ENCODE measurements around the gene TMEM270. TPM values are rescaled to one million over a fixed set of nuclear protein-coding genes. Genes with fewer than 3 reads are reported as not detected.

TMEM270 gene
- total RNA-seq, 1 donor from 2014 or later, result not detected

DNA sequence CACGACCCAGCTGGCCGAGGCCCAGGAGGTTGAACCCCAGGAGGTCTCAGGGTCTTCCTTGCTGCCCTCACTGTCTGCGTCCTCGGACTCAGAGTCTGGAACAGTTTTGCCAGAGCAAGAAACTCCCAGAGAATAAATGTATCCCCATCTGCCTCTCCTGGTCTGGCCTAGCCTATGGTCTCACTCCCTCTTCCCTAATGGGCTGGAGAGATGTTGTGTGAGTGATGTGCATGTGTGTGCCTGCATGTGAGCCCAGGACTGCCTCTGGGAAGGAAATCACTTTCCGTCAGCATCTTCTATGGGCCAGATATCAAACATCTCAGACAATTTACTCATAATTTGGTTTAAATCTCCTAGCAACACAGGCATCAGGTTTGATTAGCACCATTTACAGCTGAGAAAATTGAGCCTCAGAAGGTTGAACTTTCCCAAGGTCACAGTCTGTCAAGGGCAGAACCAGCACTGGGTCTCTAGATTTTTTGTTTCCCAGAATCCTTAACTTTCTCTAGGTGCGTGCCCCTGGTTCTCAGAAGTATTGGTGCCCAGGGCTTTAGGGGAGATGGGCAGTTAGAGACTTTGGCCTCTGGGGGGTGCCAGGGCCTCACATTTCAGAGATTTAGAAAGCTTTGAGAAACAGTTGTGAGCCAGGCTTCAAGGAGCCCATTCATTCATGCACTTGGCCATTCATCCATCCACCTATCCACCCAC lies 4.9 kb downstream of the TMEM270 start:
- Histone ChIP-seq H3K9me3 (no peaks in the 10 kb centered on the region), H3K36me3 (no peaks in the 10 kb centered on the region), H3K27ac (no peak overlapping the region), H3K4me1 (peaks cover 21 to 28% of the 10 kb centered on the region in 2 donors), H3K27me3 (no peaks in the 10 kb centered on the region), H3K4me3 (no peak overlapping the region)
- intact Hi-C loops (cut with DNase I), result loop anchor here (1.0 to 5.0 kb wide), 2 partner anchors 337 to 536 kb away; no protein-coding TSS in a partner anchor
- DNase-seq (ENCODE audit: low spot score in 2 of 2), result no peak
- TF ChIP-seq, protein P1, sequence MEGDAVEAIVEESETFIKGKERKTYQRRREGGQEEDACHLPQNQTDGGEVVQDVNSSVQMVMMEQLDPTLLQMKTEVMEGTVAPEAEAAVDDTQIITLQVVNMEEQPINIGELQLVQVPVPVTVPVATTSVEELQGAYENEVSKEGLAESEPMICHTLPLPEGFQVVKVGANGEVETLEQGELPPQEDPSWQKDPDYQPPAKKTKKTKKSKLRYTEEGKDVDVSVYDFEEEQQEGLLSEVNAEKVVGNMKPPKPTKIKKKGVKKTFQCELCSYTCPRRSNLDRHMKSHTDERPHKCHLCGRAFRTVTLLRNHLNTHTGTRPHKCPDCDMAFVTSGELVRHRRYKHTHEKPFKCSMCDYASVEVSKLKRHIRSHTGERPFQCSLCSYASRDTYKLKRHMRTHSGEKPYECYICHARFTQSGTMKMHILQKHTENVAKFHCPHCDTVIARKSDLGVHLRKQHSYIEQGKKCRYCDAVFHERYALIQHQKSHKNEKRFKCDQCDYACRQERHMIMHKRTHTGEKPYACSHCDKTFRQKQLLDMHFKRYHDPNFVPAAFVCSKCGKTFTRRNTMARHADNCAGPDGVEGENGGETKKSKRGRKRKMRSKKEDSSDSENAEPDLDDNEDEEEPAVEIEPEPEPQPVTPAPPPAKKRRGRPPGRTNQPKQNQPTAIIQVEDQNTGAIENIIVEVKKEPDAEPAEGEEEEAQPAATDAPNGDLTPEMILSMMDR (IDR thresholded peaks at IDR 0.05), result peak; percentile 68 to 83 (median 81)

DNA sequence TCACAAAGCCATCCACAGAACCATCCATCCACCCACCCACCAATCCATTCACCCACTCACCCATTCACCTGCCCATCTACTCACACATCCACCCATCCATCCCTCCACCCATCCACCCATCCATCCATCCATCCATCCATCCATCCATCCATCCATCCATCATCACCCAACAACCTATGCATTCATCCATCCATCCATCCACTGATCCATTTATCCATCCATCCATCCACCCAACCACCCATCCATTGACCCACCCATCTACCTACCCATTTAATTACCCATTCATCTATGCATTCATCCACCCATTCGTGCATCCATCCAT lies 5.4 kb downstream of the TMEM270 start:
- H3K27me3 ChIP-seq, result no peaks in the 10 kb centered on the region
- no peak overlapping the region for H3K27ac ChIP-seq
- no peaks in the 10 kb centered on the region for H3K36me3 ChIP-seq
- peaks cover 22 to 34% of the 10 kb centered on the region in 2 donors for H3K4me1 ChIP-seq
- TF ChIP-seq, protein P1 (IDR thresholded peaks at IDR 0.05), result no peak
- no peak overlapping the region for H3K4me3 ChIP-seq
- no peak for DNase-seq (ENCODE audit: low spot score in 2 of 2)
- no peaks in the 10 kb centered on the region for H3K9me3 ChIP-seq
- intact Hi-C loops (cut with DNase I), result loop anchor here (1.0 to 5.0 kb wide), 2 partner anchors 337 to 536 kb away; no protein-coding TSS in a partner anchor

DNA sequence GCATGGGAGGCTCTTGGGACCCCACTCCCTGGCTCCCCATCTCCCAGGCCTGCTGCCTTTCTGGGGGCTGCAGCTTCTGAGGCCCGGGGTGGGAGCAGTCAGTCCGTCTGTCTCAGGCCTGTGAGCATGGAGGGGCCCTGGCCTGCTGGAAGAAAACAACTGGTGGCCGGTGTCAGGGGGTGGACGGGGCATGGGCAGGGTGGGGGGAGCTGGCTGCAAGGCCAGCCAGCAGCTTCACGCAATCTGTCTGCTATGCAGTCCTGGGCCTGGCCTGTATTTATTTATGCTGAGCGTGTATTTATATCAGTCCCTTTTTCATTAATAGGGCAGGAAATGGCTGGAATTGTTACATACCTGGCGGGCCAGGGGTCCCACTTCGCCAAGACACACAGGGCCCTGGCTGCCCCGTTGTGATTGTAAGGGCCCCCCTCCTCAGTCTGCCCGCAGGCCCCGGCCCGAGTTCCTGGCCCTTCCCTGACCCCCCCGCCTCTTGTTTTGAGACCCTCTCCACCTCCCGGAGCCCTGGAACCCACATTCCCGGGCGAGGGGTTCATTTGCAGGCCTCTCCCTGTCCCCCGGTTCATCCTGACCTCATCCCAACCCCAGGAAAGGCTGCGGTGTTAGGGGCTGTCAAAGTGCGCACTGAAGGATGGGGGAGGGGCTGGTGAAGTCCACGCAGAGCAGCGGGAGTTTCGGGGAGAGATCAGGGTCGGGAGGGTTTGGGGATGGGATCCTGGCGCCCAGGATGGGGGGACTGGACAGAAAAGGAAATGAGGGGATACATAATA lies 8.2 kb downstream of the TMEM270 start:
- H3K4me1 ChIP-seq, result peaks cover 28 to 52% of the 10 kb centered on the region in 2 donors
- H3K27ac ChIP-seq, result peak overlapping the region; percentile 93 to 97
- TF ChIP-seq, protein P1 (IDR thresholded peaks at IDR 0.05), result no peak
- intact Hi-C loops (cut with DNase I), result loop anchor here (1.0 to 5.0 kb wide), 4 partner anchors 23 to 533 kb away; no protein-coding TSS in a partner anchor
- H3K27me3 ChIP-seq, result no peaks in the 10 kb centered on the region
- no peaks in the 10 kb centered on the region for H3K36me3 ChIP-seq
- peak overlapping the region in 1 of 2 donors; percentile 8 for H3K4me3 ChIP-seq
- DNase-seq (ENCODE audit: low spot score in 2 of 2), result peak; percentile 47 to 87
- no peaks in the 10 kb centered on the region for H3K9me3 ChIP-seq

DNA sequence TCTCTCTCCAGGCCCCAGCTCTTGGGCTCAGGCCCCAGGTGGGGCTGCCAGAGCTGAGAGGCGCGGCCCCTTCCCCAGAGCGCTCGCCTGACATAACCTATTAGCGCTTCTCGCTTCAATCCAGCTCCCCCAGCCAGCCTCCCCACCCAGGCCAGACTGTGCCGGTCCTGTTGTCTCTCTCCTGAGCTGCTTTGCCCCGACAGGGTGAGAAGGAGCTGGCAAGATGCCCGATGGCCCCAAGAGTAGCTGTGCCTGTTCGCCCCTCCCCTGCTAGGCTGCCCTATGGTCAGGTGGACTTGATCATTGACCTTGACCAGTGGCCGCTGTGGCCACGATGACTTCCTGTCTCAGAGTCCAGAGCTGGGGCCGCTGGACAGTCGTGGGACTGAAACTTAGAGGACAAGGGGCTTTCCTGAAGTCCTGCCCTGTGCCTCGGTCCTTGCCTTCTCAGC lies 9.1 kb downstream of the TMEM270 start:
- peaks cover 28 to 52% of the 10 kb centered on the region in 2 donors for H3K4me1 ChIP-seq
- DNase-seq (ENCODE audit: low spot score in 2 of 2), result peak in 1 of 2 donors; percentile 82
- TF ChIP-seq, protein P1 (IDR thresholded peaks at IDR 0.05), result no peak
- peak overlapping the region; percentile 93 to 97 for H3K27ac ChIP-seq
- no peaks in the 10 kb centered on the region for H3K27me3 ChIP-seq
- H3K36me3 ChIP-seq, result no peaks in the 10 kb centered on the region
- intact Hi-C loops (cut with DNase I), result no loop called here
- peak overlapping the region in 1 of 2 donors; percentile 8 for H3K4me3 ChIP-seq
- H3K9me3 ChIP-seq, result no peaks in the 10 kb centered on the region

DNA sequence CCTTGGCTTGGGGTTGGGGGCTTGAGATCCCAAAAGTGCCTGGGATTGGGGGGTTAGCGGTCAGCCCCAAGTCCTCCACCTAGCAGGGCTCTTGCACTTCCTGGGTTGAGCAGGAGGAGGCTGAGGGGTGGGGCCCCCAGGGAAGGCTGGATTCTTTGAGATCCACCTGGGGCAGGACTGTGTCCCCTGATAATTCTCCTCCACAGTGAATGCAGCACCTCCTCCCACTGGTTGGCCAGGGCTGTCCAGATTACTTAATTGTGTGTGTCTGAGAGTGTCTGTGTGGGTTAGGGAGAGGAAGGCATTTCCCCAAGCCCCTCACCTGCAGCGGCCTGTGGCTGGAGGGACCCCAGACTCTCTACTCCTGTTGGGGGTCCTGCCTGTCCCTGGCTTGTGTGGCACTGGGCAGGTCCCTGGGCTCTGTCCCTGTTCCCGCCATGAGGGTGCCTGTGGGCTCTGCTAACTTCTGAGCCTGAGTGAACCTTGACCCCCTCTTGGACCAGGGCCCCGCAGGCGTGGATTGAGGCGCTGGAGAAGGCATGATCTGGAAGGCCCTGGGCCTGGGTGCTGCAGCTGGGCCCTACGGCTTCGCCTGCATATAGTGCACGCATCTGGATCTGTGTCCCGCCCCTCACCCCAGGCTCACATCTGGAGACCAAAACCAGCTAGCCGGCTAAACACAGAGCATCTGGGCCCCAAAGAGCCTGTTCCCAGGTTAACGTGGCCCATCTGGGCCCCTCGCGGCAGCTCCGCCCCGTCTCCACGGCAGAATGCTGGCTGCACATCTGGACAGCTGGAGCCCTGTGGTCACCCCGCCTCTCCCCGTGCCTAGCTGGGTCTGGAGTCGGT lies 10.4 kb downstream of the TMEM270 start:
- Histone ChIP-seq H3K36me3 (no peaks in the 10 kb centered on the region), H3K4me3 (no peak overlapping the region), H3K27ac (peak overlapping the region; percentile 93 to 97), H3K4me1 (peaks cover 28 to 52% of the 10 kb centered on the region in 2 donors), H3K27me3 (no peaks in the 10 kb centered on the region), H3K9me3 (no peaks in the 10 kb centered on the region)
- no peak for DNase-seq (ENCODE audit: low spot score in 2 of 2)
- intact Hi-C loops (cut with DNase I), result no loop called here
- TF ChIP-seq, protein P1 (IDR thresholded peaks at IDR 0.05), result no peak

All from ascending aorta (tissue), 2 donors.